ENCODE measurements around the gene GPR15. TPM values are rescaled to one million over a fixed set of nuclear protein-coding genes. Genes with fewer than 3 reads are reported as not detected.

Gene GPR15
- total RNA-seq, 1 experiment from 2014 or later: not detected

DNA sequence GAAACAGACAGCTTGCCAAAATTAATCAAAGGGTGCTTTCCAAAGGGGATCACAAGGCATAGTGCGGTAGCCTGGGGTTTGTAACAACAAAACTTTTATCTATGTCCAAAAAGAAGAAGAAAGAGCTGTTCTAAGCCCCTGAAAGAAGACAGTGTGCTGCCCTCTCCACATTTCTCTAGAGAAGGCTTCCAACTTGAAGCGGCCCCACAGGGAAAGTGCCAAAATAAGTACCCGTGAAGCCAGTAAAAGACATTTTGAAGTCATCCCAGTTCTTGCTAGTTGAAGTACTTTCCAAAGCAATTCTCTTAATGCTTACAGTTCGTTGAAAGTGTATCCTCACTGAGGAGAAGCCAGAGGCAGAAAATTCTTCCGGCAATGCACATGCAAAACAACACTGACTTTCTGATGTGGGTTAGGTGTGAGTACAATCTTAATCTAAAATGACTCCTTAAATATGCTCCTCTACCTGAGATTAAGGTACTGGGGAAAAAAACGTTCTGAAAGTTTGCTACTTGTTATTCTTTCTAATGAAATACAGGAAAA lies 21.3 kb downstream of the GPR15 start:
- intact Hi-C loops (cut with micrococcal nuclease): no loop called here
- Mint-ChIP-seq H3K27me3 (ENCODE audit: insufficient read depth, unreplicated experiment) (no peaks in the 10 kb centered on the region), H3K4me3 (ENCODE audit: unreplicated experiment) (no peak overlapping the region), H3K4me1 (ENCODE audit: insufficient read depth, unreplicated experiment) (no peaks in the 10 kb centered on the region), H3K36me3 (ENCODE audit: insufficient read depth, unreplicated experiment) (no peaks in the 10 kb centered on the region), H3K27ac (ENCODE audit: low read depth, unreplicated experiment) (no peak overlapping the region), H3K9me3 (ENCODE audit: unreplicated experiment) (no peaks in the 10 kb centered on the region)
- DNase-seq (ENCODE audit: unreplicated experiment): no peak
- ChIA-PET POLR2A (no interaction called here), CTCF (no interaction called here)
- TF ChIP-seq CTCF (IDR thresholded peaks at IDR 0.05; ENCODE audit: unreplicated experiment): no peak
- BruUV-seq (replicated peaks): no TSS peak

GRCh38 chr3:98553753-98554152 lies 22.0 kb downstream of the GPR15 start:
- ChIA-PET CTCF (no interaction called here), POLR2A (no interaction called here)
- no peak for TF ChIP-seq CTCF (IDR thresholded peaks at IDR 0.05; ENCODE audit: unreplicated experiment)
- H3K4me3 Mint-ChIP-seq (ENCODE audit: unreplicated experiment): no peak overlapping the region
- no peaks in the 10 kb centered on the region for H3K36me3 Mint-ChIP-seq (ENCODE audit: insufficient read depth, unreplicated experiment)
- H3K4me1 Mint-ChIP-seq (ENCODE audit: insufficient read depth, unreplicated experiment): no peaks in the 10 kb centered on the region
- intact Hi-C loops (cut with micrococcal nuclease): no loop called here
- no peak for DNase-seq (ENCODE audit: unreplicated experiment)
- no peak overlapping the region for H3K27ac Mint-ChIP-seq (ENCODE audit: low read depth, unreplicated experiment)
- no peaks in the 10 kb centered on the region for H3K9me3 Mint-ChIP-seq (ENCODE audit: unreplicated experiment)
- no peaks in the 10 kb centered on the region for H3K27me3 Mint-ChIP-seq (ENCODE audit: insufficient read depth, unreplicated experiment)
- BruUV-seq (replicated peaks): no TSS peak

DNA sequence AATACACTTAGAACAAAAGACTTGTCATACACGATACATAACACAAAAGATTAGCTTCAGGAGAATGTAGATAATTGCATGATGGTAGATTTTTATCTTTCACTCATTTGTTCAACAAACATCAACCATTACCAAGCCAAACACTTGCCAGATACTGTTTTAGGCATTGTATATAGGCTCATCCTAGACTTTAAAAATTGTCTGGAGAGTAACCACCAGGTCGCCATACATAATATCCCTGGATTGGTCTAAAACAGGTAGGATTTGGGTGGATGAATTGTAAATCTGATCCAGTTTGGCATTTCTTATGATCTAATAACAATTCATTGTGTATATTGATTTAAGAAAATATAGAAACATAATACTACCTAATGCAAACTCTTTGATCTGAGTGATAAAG lies 22.8 kb downstream of the GPR15 start:
- H3K4me1 Mint-ChIP-seq (ENCODE audit: insufficient read depth, unreplicated experiment): no peaks in the 10 kb centered on the region
- intact Hi-C loops (cut with micrococcal nuclease): no loop called here
- CTCF ChIA-PET: no interaction called here
- H3K27ac Mint-ChIP-seq (ENCODE audit: low read depth, unreplicated experiment): no peak overlapping the region
- POLR2A ChIA-PET: interaction anchor here (0.7 to 0.8 kb wide), 2 partner anchors 32 to 190 kb away, joined by 3 read pairs; partner anchors contain the start of gene CLDND1
- no peak for DNase-seq (ENCODE audit: unreplicated experiment)
- no peak overlapping the region for H3K4me3 Mint-ChIP-seq (ENCODE audit: unreplicated experiment)
- H3K36me3 Mint-ChIP-seq (ENCODE audit: insufficient read depth, unreplicated experiment): no peaks in the 10 kb centered on the region
- no TSS peak for BruUV-seq (replicated peaks)
- no peaks in the 10 kb centered on the region for H3K9me3 Mint-ChIP-seq (ENCODE audit: unreplicated experiment)
- no peaks in the 10 kb centered on the region for H3K27me3 Mint-ChIP-seq (ENCODE audit: insufficient read depth, unreplicated experiment)
- TF ChIP-seq CTCF (IDR thresholded peaks at IDR 0.05; ENCODE audit: unreplicated experiment): no peak

- Mint-ChIP-seq H3K27ac (ENCODE audit: low read depth, unreplicated experiment) (no peak overlapping the region), H3K4me3 (ENCODE audit: unreplicated experiment) (no peak overlapping the region), H3K36me3 (ENCODE audit: insufficient read depth, unreplicated experiment) (no peaks in the 10 kb centered on the region), H3K27me3 (ENCODE audit: insufficient read depth, unreplicated experiment) (no peaks in the 10 kb centered on the region), H3K9me3 (ENCODE audit: unreplicated experiment) (no peaks in the 10 kb centered on the region), H3K4me1 (ENCODE audit: insufficient read depth, unreplicated experiment) (no peaks in the 10 kb centered on the region)
- no peak for TF ChIP-seq CTCF (IDR thresholded peaks at IDR 0.05; ENCODE audit: unreplicated experiment)
- no peak for DNase-seq (ENCODE audit: unreplicated experiment)
- intact Hi-C loops (cut with micrococcal nuclease): no loop called here
- POLR2A ChIA-PET: interaction anchor here (0.7 to 0.8 kb wide), 2 partner anchors 32 to 189 kb away, joined by 3 read pairs; partner anchors contain the start of gene CLDND1
- BruUV-seq (replicated peaks): no TSS peak
- CTCF ChIA-PET: interaction anchor here (0.7 kb wide), 1 partner anchor 222 kb away, joined by 3 read pairs; no protein-coding TSS in a partner anchor
Measured at GRCh38 chr3:98555025-98555379, 23.2 kb downstream of the GPR15 start.

Data from MCF 10A (cell line).